Femur (tissue), 1 donor: ENCODE results near the gene ZNF277.

Experiments
- DNase-seq: peaks from one replicate; pipeline ENCODE4 v3.0.0-alpha.2; 2017

Gene ZNF277

GRCh38 chr7:112206238-112206990 is at the start of gene ZNF277, which contains the start of gene DOCK4:
Gene ZNF277 (plus strand): TSS chr7:112206695. CDS start chr7:112206717, 22 bp downstream.
Gene DOCK4 (minus strand): TSS chr7:112206399. CDS start chr7:112206138, 261 bp downstream.
- peak; percentile 99 for DNase-seq

- peak; percentile 55 for DNase-seq
Measured at GRCh38 chr7:112157072-112157471, 49.4 kb upstream of the ZNF277 start.

GRCh38 chr7:112159351-112159750 is 47.1 kb upstream of the ZNF277 start:
- no peak for DNase-seq

GRCh38 chr7:112160130-112160770 is 46.2 kb upstream of the ZNF277 start:
- no peak for DNase-seq

- no peak for DNase-seq
Measured at GRCh38 chr7:112160771-112161150, 45.7 kb upstream of the ZNF277 start.

GRCh38 chr7:112161253-112162141 is 45.0 kb upstream of the ZNF277 start:
- DNase-seq: no peak

- DNase-seq: peak; percentile 38
Measured at GRCh38 chr7:112162142-112162766, 44.2 kb upstream of the ZNF277 start.

- DNase-seq: no peak
Measured at GRCh38 chr7:112162784-112163506, 43.5 kb upstream of the ZNF277 start.

- DNase-seq: no peak
Measured at GRCh38 chr7:112167147-112167546, 39.3 kb upstream of the ZNF277 start.

GRCh38 chr7:112168915-112169314 is 37.6 kb upstream of the ZNF277 start:
- DNase-seq: no peak

GRCh38 chr7:112171673-112172072 is 34.8 kb upstream of the ZNF277 start:
- no peak for DNase-seq

GRCh38 chr7:112172870-112173567 is 33.5 kb upstream of the ZNF277 start:
- DNase-seq: peak; percentile 27

GRCh38 chr7:112173568-112173905 is 33.0 kb upstream of the ZNF277 start:
- DNase-seq: no peak

- DNase-seq: no peak
Measured at GRCh38 chr7:112174192-112174591, 32.3 kb upstream of the ZNF277 start.

GRCh38 chr7:112176241-112176640 is 30.3 kb upstream of the ZNF277 start:
- DNase-seq: no peak

- DNase-seq: no peak
Measured at GRCh38 chr7:112176693-112177415, 29.6 kb upstream of the ZNF277 start.

GRCh38 chr7:112180223-112180622 is 26.3 kb upstream of the ZNF277 start:
- no peak for DNase-seq

GRCh38 chr7:112182749-112183148 is 23.7 kb upstream of the ZNF277 start:
- DNase-seq: peak; percentile 41

- no peak for DNase-seq
Measured at GRCh38 chr7:112183266-112183665, 23.2 kb upstream of the ZNF277 start.

- no peak for DNase-seq
Measured at GRCh38 chr7:112184455-112184854, 22.0 kb upstream of the ZNF277 start.
